Fibroblast of the conjunctiva (primary cell): ENCODE results near the gene PTPRN2.
"Not testable (repeated sequence)": the region's sequence is repeated elsewhere in the genome, so short reads cannot be mapped to it uniquely, and the experiment has no call there.

Source experiments
- DNase-seq: peaks from one replicate; pipeline ENCODE4 v3.0.0-alpha.2; 2010; ENCODE audit warnings: low read depth

The PTPRN2 gene

DNA sequence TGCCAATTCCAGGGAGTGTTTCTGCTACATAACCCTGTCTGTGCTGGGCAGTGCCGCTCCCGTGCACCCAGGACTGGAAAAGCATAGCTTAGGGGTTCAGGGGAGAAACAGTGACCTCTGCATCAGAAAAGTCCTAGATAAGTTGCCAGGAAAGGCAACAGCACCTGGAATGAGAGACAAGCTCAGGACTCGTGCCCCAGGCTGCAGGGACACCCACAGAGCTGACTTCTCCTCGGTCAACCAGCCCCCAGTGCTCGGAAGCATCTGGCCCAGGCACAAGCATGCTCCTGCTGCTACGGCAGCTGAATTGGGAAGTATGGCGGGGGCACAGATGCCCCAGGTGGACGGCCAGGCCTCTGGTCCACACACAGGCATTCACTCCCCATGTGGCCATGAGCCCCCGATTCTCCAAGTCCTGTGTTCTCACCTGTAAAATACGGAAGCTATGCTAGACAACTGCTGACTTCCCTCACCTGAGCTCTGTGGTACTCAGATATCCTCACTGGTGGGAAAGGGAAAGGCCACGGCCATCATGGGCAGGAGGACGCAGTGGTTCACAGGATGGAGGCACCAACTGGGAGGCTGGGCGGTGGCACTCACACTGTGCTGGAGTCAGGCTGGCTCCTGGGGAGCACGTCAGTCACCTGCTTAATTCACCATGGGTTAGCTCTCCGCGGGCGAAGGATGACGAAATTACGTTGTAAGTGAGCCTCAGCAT lies 220.5 kb downstream of the PTPRN2 start:
- DNase-seq: no peak

DNA sequence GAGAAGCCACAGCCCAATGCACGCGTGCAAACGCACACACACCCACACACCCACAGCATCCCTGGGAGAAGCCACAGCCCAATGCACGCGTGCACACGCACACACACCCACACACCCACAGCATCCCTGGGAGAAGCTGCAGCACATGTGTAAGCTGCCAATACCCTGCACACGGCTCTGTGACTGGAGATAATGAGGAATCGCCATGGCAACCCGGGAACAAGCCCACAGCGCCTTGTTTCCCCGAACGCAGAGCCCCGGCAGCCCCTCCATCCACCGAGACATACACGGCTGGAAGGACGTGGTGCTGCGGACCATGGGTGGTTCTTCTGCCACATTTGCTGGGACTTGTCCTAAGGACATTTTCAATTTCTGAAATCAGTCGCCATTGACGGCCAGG lies 221.3 kb downstream of the PTPRN2 start:
- no peak for DNase-seq

DNA sequence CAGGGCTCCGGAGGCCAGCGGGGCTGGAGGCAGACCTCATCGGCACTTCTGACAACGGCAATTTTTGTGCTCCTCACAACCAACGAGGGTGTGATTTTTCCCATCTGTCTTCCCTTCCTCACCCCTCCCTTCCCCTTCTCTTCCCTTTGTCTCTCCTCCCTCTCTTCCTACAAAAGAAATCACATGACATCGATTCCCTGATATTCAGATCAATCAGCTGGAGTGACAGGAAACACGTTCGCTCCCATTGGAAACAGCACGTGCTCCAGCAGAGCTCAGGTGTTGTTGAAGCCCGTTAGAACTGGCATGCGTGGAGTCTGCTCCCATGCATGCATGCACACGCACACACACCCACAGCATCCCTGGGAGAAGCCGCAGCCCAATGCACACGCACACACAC lies 222.4 kb downstream of the PTPRN2 start:
- no peak for DNase-seq

DNA sequence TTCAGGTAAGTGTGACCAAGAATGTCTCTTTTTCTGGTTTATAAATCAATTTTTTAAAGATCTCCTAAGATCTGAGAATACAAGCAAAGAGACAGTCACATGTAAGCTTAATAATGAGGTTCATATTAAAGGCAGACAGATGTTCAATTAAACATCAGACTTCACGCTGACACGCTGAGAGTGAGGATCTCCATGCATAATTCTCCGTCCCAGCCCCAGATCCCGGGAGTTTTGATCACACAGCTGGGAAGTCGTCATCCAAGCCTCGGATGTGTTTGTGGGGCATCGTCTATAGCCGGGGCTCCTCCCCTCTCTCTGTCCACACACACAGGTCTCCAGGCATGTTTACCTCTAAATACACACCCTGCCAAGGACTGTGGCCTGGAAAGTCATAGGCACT lies 223.2 kb downstream of the PTPRN2 start:
- no peak for DNase-seq

DNA sequence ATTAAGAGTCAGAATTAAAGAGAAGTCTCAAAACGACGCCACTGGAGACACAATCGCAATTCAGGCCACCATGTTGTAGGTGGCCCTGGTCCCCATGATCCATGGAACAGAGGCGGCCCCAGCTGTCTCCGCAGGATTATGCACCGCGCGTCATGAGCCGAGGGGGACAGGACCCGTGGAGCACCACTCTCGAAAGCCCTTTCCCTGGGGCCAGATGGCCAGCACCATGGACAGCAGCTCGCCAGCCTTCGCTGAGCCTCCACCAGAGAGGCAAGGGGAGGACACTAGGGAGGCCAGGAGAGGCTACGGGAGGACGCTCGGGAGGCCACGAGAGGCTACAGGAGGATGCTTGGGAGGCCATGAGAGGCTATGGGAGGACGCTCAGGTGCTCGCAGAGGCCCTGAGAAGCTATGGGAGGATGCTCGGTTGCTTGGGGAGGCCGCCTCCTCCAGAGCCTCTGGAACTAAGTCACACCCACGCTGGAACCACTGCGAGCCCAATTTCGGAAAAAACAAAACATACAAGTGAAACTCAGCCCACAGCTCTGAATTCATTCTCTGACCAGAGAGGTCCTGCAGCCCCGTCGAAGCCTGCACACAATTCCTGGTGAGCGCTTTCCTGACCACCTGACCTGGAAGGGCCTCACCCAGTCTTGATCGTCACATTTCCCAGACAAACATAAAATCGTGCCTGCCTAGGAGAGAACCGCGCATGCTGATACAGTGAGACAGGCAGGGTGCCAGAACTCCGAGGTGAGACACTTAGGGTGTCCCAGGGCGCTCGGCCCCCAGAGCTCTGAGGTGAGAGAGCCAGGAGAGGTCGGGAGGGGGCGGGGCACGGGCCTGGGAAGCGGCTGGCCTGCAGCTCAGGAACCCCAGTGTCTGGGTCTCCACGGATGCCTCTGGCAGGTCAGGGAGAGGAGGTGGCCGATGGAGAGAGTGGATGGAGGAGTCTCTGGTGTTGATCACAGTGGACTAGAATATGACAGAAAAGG lies 224.4 kb downstream of the PTPRN2 start:
- no peak for DNase-seq

DNA sequence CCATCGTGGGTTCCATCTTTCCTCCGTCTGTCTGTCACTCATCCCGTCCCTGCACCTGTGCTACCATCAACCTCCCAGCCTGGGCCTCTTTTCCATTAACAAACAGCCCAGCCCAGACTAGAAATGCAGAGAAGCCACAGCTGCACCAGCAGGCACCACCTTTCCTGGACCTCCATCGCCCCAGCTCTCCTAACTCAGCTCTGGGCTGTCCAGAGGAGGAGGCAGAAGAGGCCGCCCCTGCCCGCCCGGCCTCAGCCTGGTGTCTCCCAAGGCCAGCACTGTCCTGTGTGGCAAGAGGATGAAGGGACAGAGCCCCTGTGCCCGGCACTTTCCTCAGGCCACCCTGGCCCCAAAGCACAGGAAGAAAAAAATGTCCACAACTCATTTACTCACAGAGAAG lies 225.6 kb downstream of the PTPRN2 start:
- DNase-seq: no peak

DNA sequence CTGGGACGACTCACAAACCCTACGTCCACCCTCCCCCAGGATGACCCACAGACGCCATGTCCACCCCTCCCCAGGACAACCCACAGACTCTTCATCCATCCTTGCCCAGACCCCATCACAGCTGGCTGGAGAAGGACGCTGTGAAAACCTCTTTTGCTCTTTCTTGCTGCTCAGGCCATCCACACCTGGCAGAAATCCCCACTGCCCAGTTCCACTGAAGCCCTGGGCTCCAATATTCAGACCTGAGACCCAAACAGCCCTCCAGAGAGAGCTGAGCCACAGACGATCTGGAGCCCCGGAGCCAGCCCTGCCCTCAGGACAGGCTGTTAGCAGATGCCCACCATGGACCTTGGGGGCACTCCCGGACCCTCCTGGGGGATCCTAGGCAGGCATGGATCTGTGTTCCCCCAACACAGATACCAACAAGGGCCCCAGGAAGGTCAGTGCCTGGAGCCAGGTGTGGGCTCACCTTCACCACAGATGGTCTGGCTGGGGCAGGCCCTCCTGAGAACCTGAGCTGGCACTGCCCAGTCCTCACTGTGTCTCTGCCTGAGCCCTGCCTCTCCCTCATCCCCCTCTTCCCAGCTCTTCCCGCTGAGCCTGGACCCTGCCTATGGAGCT lies 226.2 kb downstream of the PTPRN2 start:
- DNase-seq: no peak

DNA sequence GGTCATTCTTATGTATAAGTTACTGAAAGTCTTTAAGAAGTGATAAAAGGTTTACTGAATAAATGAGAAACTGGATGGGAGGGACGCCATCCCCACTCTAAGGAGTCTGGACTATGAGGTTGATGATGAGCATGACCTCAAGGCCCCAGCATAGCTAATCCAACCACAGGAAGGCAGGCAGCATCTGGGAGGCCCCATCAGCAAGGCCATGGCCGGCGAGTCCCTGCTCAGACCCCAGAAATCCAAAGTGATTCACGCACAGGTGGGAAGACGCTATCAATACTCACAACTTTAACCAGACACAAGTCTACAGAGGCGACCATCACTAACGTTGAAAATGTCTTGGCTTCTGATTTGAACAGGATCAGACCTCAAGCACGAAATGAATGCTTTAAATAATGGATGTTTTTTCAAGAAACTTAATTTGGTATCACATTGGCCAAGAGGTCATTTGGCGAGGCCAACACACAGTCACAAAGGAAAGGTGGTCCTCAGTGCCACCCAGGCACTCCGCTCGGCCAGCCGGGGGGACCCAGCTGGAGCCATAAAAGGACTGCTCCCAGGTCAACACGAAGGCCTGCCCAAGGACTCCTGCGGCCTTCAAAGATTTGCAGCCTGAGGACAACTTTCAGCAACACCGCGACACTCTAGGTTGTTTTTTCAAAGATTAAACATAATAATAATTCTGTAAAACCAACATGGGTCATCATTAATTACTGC lies 228.5 kb downstream of the PTPRN2 start:
- no peak for DNase-seq

DNA sequence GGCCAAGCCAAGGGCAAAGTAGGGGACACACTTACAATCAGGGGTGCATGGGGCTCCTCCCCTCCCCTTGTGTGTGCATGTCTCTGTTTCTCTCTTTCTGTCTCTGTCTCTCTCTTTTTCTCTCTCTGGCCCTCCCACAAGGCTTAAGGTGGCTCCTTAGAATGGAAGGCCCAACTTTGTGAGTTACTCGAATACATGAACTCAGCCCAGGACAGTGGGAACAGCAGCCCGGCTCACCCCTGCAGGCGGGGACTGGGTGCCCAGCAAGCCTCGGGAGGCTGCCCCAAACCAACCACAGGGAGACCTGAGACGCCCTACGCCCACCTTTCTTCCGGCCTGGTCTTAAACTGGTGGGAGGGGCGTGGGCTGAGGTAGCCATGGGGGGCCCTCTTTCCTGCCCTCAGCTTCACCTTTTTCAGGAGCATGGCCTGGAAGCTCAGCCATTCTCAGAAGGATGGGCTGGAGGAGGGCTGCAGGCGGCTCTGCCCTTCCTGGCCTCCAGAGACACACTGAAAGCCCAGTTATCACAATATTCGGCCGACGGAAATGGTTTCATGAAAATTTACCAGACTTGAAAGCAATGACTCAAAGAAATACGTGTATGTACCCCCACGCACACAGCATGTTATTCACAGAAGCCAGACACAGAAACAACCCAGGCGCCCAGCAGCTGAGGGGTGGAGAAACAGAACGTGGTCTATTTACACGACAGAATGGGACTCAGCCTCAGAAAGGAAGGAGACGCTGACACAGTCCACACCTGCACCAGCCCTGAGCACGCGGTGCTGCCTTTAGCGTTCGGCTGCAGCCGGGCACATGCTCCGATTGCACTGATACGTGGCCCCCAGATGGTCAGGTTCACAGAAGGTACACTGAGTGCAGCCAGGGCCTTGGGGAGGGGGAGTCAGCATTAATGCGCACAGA lies 229.5 kb downstream of the PTPRN2 start:
- no peak for DNase-seq

DNA sequence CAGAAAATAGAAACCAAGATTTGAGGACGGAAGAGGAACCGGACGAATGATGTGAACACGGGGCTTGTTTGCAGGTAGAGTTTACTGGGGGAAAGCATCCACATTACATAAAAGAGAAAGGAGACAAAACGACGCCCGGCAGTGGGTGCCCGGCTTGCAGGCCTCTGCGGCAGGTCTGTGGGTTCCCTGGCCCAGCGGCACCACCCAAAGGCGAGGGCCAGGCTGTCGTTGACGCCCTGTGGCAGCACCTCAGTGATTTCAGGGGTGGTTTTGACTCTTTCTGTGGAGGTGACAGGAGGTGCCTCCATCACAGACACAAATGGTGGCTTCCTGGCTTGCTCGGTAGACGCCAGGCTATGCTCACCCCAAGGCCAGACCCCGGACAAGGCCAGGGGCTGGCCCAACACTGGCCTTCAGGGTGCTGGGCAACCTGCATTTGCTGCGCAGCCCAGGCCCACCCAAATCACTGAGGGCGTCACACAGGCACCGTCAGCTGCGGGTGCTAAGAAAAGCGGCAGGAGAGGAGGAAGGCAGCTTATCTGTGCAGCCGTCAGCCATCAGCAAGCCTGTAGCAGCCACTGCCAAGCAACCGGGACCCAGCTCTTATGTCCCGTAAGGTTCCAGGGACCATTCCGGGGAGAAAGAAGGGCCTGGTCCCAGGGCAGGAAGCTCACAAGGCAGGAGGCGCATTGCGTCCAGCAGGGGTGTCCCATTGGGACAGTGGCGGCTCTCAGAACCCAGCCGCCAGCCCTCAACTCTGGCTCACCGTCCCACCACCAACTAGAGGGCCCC lies 230.3 kb downstream of the PTPRN2 start:
- no peak for DNase-seq

DNA sequence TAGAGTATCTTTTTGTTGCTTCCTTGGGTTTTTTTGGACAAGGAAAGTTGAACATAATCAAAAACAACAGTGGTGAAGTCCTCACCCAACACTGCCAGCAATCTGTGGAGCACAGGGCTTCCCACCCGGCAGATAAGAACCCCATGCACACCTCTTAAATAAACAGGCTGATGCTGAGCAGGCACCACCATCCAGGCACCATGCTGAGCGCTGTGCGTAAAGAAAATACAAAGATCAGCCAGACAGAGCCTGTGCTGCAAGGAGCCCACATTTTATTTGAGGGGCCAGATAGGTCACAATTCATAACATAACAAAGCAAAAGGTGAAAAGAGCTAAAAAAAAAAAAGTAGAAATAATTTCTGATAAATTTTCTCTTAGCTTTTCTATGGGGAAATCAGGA lies 231.2 kb downstream of the PTPRN2 start:
- DNase-seq: no peak

DNA sequence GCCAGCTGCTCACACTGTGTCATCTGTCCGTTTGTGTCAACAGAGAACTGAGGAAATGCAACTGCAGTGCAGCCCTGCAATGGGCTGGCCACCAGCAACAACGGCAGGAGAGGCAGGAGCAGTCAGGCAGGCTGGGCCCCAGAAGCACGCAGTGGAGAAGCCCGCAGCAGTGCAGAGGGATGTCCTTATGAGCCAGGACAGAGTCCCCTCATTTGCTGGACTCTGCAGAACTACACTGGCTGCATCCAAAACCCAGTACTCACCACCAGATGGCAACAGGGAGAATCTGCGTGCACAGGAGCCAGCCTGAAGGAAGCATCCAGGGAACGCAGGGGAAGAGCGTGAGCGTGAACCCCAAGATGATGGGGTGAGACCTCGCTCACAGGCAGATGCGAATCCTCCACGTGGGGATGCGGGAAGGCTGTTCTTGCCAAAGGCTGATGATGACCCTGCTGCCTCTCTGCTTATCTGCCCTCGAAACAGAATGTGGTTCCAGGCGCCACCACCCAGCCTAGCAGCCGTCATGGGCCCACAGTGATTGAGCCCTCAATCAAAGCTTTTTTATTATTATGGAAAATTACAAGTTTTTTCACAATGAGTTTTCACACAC lies 232.1 kb downstream of the PTPRN2 start:
- DNase-seq: no peak

DNA sequence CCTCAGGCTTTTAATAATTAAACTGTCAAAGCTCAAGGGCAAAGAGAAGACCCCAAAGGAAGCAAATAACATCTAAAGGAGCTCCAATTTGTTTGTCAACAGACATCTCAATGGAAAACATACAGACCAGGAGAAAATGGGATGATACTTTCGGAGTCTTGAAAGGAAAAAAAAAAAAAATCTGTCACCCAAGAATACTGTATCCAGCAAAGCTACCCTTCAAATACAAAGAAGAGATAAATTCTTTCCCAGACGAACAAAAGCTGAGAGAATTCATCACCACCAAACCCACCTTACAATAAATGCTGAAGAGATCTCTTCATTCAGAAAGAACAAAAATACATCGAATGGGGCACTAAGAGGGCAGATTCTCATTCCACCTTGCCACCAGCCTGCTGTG lies 232.8 kb downstream of the PTPRN2 start:
- no peak for DNase-seq

DNA sequence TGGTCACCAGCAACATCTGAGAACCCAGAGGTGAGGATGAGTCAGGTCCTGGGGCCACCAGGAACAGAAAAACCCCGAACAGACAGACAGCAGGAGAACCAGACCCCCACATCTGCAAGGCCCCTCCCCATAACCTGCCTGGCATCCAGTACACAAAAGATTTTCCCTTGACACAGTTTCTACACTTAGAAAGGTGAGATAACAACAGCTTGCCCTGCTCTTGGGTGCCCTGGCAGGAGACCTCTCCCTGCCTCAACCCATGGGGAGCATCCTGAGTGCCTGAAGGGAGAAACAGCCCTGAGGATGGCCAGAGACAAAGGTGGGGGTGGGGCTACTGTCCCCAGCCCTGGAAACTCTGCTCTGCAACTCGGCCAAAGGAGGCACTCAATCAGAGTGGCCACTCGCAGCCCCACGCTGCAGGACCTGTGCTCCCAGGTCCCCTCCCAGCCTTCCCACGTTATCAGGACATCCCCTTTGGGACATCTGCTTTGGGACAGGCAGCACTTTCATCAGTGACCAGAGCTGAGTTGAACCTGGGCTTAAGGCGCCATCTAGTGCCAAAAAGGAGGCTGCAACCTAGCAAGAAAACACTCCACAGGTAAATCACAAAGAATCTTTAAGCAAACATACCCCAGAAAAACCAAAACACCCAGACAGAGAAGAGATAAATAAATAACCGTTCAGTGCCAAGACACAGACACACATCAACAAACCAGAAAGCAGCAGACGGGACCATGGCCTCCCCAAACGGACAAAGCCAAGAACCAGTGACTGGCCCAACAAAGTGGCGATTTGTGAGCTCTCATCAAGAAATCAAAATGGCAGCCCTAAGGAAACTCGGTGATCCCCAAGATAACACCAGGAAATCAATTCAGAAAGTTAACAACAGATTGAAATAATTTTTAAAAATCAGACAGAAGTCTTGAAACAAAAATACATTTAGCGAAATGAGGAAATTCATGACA lies 233.7 kb downstream of the PTPRN2 start:
- no peak for DNase-seq

DNA sequence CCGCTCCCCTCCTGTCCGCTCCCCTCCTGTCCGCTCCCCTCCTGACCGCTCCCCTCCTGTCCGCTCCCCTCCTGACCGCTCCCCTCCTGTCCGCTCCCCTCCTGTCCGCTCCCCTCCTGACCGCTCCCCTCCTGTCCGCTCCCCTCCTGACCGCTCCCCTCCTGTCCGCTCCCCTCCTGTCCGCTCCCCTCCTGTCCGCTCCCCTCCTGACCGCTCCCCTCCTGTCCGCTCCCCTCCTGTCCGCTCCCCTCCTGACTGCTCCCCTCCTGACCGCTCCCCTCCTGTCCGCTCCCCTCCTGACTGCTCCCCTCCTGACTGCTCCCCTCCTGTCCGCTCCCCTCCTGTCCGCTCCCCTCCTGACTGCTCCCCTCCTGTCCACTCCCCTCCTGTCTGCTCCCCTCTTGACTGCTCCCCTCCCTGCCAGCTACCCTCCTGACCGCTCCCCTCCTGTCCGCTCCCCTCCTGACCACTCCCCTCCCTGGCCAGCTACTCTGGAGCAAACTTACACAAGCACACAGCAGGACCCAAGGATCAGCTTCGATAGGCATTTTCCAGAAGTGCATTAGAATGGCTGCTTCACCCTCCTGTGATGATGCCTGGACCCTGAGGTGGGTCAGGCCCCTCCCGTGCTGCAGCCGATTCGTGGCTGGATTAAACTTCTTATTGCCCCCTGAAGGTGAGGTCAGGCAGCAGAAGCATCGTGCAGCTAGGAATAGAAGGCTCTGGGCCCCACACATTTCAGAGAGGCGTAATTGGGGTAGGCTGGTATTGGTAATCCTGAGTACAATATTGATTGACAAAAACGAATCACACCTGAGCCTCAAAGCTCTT lies 235.5 kb downstream of the PTPRN2 start:
- DNase-seq: not testable (repeated sequence)

DNA sequence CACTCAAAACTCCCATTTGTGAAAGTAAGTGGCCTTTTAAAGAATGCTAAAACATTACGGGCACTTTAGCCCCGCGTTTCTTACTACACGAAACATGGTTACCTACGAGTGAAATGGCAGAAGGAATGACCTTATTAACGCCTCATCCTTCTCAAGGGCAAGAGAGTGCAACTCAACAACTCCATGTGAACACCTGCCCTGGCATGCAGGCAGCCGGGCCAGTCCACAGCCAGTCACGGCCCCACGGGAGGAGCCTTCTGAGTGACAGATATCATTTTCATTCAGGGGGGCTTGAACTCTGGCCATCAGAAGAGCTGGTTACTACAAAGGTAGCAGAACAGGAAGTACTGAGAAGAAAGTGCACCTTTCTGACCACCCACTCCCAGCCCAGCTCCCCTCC lies 236.1 kb downstream of the PTPRN2 start:
- DNase-seq: no peak

DNA sequence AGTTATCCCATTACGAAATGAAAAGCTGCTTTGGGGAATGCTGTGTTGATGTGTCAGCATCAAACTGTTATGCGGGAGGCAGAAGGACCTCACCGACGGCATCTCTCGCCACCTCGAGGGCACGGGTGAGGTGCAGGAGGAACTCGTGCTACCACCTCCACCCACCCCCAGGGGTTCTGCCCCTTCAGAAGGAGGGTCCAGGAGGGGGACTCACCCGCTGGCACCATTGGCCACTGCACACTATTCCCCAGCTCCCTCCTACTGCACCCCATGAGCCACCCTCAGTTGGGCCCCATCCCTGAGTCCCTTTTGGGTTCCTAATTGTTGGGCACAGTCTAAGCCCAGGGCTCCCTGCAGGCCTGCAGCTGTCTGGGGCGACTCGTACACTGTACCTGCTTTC lies 236.6 kb downstream of the PTPRN2 start:
- no peak for DNase-seq
